NCI-H2081 treated with DMSO at 0.1 percent for 48 hours (cell line): ENCODE measurements around the gene TMEM127.
"Not testable (repeated sequence)": the region's sequence is repeated elsewhere in the genome, so short reads cannot be mapped to it uniquely, and the experiment has no call there.

ENCODE experiments used
- DNase-seq: peaks from one replicate; lab custom pipeline; 2025; lab: John Stamatoyannopoulos, UW

TMEM127 gene

GRCh38 chr2:96264086-96264485 lies 1.7 kb downstream of the TMEM127 start:
- DNase-seq, result no peak

DNA sequence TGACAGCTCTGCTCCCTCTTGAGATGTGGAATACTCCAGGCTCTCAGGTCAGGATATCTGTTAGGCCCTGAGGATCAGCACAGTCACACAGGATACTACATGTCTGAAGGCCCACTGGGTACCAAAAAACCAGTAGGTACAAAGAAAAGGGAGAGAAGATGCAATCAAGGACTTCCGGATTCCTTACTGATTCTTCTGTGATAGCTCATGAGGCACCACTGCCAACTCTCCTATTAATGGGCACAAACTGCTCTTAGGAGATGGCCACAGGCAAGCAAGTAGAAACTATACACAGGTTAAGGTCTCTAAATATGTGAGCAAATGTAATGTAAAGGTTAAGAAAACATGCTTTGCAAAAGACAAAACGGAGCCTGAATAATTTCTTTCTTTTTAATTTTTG lies 3.5 kb downstream of the TMEM127 start:
- no peak for DNase-seq

GRCh38 chr2:96261328-96262003 lies 4.3 kb downstream of the TMEM127 start:
- no peak for DNase-seq

- DNase-seq, result no peak
These were observed 5.2 kb downstream of the TMEM127 start for GRCh38 chr2:96260387-96261260.

GRCh38 chr2:96259497-96259921 lies 6.3 kb downstream of the TMEM127 start:
- no peak for DNase-seq

DNA sequence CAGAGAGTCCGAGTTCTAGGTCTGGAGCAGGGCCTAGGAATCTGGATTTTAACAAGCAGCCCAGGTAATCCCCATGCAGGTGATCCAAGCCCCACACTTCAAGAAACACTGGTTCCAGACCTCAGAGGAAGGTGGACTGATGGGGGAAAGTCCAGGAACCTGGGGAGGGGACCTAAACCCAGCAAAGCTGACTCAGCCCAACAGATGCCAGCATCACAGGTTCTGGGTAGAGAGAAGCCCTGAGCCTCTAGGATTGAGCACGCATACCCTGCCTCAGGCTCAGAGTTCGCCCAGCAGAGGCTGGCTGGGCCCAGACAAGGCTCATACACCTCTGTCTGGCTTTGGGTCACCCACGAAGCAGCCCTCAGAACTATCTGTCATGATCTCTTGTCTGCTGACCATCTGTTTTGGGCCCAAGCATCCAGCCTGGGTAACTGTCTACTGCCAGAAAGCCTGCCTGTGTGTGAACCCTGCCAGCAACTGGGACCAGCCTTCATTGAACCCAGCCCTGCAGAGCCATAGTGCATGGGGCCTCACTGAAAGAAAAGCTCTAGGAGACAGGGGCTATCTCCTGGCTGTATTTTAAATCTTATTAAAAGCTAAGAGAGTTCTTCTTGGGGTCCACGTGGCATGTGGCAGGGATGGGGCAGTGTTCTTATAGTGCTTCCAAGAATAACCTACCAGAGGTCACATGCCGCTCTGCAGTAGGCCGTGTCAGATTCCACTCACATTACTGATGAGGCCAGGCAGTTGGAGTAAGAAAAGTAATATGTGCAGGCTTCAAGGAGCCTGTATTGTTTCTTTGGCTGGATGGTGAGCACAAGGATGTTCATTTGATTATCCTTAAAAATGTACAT lies 7.4 kb downstream of the TMEM127 start:
- DNase-seq, result no peak

- DNase-seq, result not testable (repeated sequence)
These were observed 8.1 kb downstream of the TMEM127 start for GRCh38 chr2:96257744-96258143.

DNA sequence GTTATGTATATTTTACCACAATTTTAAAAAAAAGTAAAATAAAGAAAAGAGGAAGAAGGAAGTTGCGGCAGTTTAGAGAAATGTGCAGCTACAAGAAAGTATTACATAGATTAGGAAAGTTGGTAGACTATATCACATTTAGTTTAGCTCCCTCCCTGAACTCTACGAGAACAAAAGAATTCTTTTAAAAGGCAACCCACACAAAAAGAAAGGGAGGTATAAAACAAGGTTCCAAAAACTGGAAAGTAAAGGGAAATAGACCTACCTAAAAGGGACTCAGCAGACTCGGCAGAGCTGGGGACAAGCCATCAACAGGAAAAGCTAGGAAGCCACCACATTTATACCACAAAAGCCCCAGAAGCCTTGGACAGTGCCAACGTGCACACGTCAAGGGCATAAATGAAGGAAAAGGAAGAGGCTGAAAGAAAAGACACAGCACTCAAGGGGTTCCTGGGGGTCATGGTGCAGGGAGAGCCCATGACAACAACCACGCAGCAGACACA lies 9.1 kb downstream of the TMEM127 start:
- no peak for DNase-seq

DNA sequence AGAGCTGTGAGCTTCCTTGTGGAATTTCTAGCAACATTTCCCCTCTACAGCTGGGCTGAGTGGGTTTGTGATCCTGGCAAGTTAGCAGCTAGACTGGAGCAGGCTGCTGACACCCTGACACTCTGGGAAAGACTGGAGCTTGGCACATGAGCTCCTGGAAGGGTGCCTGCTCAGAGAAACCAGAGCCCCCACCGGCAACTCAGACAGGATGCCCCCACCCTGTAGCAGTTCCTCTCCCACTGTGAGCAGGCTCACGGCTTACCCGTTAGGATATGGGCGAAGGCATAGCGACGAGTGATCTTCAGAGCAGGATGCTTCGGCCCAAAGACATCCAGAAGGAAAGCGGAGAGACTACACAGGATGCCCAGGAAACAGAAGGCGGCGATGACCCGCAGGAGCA lies 11.2 kb downstream of the TMEM127 start:
- DNase-seq, result no peak

GRCh38 chr2:96253006-96253405 lies 12.8 kb downstream of the TMEM127 start:
- DNase-seq, result no peak

GRCh38 chr2:96252526-96252925 lies 13.3 kb downstream of the TMEM127 start:
- DNase-seq, result no peak

DNA sequence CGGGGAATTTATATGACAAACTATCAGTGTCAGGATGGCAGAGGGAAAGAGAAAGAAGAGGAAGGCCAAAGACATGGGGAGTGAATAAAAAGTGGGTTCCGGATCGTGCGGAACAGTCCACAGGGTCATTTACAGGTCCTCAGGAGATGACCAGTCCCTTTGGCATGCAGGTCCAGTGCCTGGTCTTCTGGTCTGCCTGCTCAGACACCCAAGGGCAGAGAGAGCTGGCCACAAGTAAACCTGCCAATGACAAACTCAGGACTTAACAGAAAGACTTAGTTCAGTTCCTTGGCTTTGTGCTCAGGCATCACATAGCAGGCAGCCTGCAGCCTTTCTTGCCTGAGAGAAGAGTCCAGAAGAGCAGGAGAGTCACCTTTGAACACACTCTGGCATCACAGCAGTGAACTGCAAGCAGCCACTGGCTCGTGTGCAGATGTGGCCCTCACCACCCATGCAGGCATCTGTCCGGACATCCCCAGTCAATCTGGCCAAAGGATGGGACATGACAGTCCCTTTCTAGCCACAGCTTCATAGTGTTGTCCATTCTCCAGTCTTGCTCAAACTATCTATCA lies 14.0 kb downstream of the TMEM127 start:
- no peak for DNase-seq

GRCh38 chr2:96250188-96250587 lies 15.6 kb downstream of the TMEM127 start:
- no peak for DNase-seq

DNA sequence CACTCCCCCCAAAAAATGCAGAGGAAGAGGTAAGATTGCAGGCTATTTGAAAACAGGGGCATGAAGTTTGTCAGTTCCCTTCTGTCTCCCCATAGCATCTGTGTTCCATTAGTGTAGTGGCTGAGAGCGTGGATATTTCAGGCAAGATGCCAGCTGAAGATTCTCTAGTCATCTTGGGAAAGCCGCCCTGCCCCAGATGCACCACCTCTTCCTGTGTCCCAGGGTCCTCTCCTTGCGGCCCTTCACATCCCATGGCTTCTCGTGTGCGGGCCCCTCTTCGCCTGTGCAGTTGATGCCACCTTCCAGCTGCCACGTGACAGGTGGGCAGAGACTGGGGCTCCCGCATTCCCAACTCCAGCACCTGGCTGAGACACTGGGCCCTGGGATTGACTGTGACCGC lies 16.1 kb downstream of the TMEM127 start:
- DNase-seq, result no peak

- no peak for DNase-seq
These were observed 17.2 kb downstream of the TMEM127 start for GRCh38 chr2:96248624-96249023.

DNA sequence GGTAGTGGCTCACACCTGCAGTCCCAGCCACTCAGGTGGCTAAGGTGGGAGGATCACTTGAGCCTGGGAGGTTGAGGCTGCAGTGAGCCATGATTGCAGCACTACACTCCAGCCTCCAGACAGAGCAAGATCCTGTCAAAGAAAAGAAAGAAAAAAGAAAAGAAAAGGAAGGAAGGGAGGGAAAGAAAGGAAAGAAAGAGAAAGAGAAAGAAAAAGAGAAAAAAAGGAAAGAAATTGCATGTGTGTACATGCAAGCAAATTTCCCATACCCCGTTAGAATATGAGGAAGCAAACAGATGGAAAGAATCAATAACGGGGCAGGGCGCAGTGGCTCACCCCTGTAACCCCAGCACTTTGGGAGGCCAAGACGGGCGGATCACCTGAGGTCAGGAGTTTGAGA lies 17.9 kb downstream of the TMEM127 start:
- no peak for DNase-seq

- no peak for DNase-seq
These were observed 18.8 kb downstream of the TMEM127 start for GRCh38 chr2:96247009-96247408.

GRCh38 chr2:96245609-96246390 lies 20.0 kb downstream of the TMEM127 start:
- DNase-seq, result no peak

DNA sequence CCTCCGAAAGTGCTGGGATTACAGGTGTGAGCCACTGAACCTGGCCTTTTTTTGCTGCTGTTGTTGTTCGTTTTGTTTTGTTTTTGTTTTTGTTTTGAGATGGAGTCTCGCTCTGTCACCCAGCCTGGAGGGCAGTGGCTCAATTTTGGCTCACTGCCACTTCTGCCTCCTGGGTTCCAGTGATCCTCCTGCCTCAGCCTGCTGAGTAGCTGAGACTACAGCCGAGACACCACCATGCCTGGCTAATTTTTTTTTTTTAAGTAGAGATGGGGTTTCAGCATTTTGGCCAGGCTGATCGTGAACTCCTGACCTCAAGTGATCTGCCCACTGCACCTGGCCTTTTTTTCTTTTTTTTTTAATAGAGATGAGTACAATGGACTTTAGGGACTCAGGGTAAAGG lies 22.0 kb downstream of the TMEM127 start:
- no peak for DNase-seq

- DNase-seq, result no peak
These were observed 23.7 kb downstream of the TMEM127 start for GRCh38 chr2:96241900-96242611.
